Mucosa of stomach (tissue), 1 donor: ENCODE measurements around the gene ASPRV1.

Experiments used
- H3K27me3 ChIP-seq: one replicate; pipeline ENCODE4 v1.7.0; 2013; ENCODE audit warnings: mild to moderate bottlenecking, low read length; ENCODE audit not compliant: control insufficient read depth, insufficient read depth
- H3K36me3 ChIP-seq: one replicate; pipeline ENCODE4 v1.7.0; 2013; ENCODE audit warnings: low read length; ENCODE audit not compliant: control insufficient read depth, insufficient read depth
- H3K4me1 ChIP-seq: one replicate; pipeline ENCODE4 v1.7.0; 2013; ENCODE audit warnings: mild to moderate bottlenecking, low read length; ENCODE audit not compliant: control insufficient read depth, insufficient read depth
- H3K4me3 ChIP-seq: one replicate; pipeline ENCODE4 v1.7.0; 2013; ENCODE audit warnings: low read length
- H3K9ac ChIP-seq: one replicate; pipeline ENCODE4 v1.7.0; 2013; ENCODE audit warnings: mild to moderate bottlenecking, low read length, moderate library complexity
- H3K9me3 ChIP-seq: one replicate; pipeline ENCODE4 v1.7.0; 2013; ENCODE audit warnings: mild to moderate bottlenecking, low read length, moderate library complexity; ENCODE audit not compliant: control insufficient read depth
- donor health status: Pancreatic carcinoma.

Gene ASPRV1

DNA sequence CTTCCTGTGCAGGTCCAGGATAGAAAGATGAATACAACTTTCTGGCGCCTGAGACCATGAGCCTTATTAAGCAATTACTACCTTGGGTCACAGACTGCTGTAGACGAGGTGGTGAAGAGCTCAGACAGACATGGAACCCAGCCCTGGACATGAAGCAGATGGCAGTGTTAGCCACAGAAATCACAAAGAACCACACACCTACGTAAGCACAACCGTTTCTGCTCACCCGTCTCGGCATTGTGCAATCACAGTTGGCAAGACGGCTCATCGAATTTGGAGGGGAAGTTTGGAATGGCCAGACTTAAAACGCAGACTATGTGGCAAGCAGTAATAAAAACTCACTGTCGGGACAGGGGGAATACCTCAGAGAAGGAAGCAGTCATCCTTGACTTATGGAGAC lies 24.3 kb upstream of the ASPRV1 start:
- H3K27me3 ChIP-seq = no peaks in the 10 kb centered on the region
- H3K4me1 ChIP-seq = peaks cover 14% of the 10 kb centered on the region

DNA sequence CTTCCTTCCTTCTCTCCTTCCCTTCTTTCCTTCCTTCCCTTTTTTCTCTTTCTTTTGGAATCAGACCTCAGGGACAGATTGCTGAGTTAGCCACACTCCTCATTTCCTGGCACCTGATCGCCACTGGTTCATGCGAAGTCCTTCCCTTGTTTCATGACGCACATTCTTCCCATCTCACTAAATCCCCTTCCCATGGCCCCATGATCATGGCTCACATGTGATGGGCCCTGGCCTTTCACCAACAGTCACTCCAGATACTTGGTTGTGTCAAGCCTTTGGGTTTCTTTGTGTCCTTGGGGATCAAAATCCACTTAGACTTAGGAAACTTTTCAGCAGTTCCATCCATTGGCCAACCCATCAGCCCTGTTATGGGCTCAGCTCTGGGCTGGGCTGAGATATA lies 23.8 kb upstream of the ASPRV1 start:
- Histone ChIP-seq H3K9ac (no peak overlapping the region), H3K4me3 (no peak overlapping the region), H3K36me3 (no peaks in the 10 kb centered on the region), H3K4me1 (peaks cover 14% of the 10 kb centered on the region), H3K27me3 (no peaks in the 10 kb centered on the region), H3K9me3 (no peaks in the 10 kb centered on the region)

More for the DNA sequence above, 24.3 kb upstream of the ASPRV1 start:
- Histone ChIP-seq H3K4me3 (no peak overlapping the region), H3K36me3 (no peaks in the 10 kb centered on the region), H3K9ac (no peak overlapping the region), H3K9me3 (no peaks in the 10 kb centered on the region)

DNA sequence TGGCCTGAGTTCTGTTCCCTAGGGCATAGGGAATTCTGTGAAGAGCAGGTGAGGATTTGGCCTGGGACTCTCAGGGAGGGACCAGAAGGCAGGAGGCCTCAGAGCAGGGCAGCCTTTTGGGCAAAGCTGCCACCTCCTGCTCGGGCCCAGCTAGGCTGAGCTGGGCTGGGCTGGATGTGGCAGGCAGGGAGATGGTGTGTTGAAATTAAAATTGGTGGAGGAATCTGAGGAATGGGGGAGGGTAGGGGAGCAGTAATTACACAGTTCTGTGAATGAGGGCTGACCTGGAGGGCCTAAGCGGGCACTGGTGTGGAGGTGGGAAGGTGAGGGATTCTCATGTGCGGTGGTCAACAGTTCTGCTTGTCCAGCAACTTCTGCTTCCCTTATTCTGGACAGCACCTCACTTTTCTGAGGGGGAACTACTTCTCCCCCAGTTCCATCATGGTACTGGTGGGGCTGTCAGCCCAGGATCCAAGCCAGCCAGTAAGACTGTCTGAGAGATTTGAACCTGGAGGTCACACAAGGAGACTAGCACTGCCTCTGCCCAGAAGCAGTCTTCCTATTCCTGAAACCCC lies 22.0 kb upstream of the ASPRV1 start:
- Histone ChIP-seq H3K4me1 (no peaks in the 10 kb centered on the region), H3K9me3 (no peaks in the 10 kb centered on the region), H3K9ac (no peak overlapping the region), H3K36me3 (no peaks in the 10 kb centered on the region), H3K27me3 (no peaks in the 10 kb centered on the region), H3K4me3 (no peak overlapping the region)

- Histone ChIP-seq H3K4me3 (no peak overlapping the region), H3K9ac (no peak overlapping the region), H3K4me1 (peaks cover 15% of the 10 kb centered on the region), H3K27me3 (no peaks in the 10 kb centered on the region), H3K36me3 (no peaks in the 10 kb centered on the region), H3K9me3 (no peaks in the 10 kb centered on the region)
Observed at GRCh38 chr2:69979902-69980807, 18.7 kb upstream of the ASPRV1 start.

GRCh38 chr2:69977906-69978482 lies 16.6 kb upstream of the ASPRV1 start:
- no peaks in the 10 kb centered on the region for H3K36me3 ChIP-seq
- H3K9me3 ChIP-seq = no peaks in the 10 kb centered on the region
- H3K27me3 ChIP-seq = no peaks in the 10 kb centered on the region
- peaks cover 28% of the 10 kb centered on the region for H3K4me1 ChIP-seq
- no peak overlapping the region for H3K9ac ChIP-seq
- no peak overlapping the region for H3K4me3 ChIP-seq

DNA sequence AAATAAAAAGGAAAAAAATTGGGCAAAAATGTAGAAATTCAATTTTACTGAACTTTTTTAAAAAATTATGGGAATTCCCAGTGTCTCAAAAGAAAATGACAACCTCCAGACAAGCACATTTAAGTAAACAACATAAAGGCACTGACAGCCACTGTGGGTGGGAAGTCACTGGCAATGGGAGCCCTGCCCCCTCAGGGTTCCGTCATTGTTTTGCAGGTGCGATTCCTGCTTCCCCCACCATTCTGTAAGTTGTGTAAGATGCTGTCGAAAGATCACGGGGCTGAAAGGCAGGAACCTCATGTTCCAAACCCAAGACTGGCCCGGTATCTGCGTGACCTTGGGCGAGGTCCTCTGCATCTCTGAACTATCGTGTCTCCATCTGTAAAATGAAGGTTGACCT lies 15.8 kb upstream of the ASPRV1 start:
- Histone ChIP-seq H3K4me1 (peaks cover 33% of the 10 kb centered on the region), H3K4me3 (no peak overlapping the region), H3K9ac (no peak overlapping the region), H3K27me3 (no peaks in the 10 kb centered on the region), H3K36me3 (no peaks in the 10 kb centered on the region), H3K9me3 (no peaks in the 10 kb centered on the region)

GRCh38 chr2:69975853-69976462 lies 14.5 kb upstream of the ASPRV1 start:
- no peak overlapping the region for H3K9ac ChIP-seq
- no peaks in the 10 kb centered on the region for H3K9me3 ChIP-seq
- peaks cover 33% of the 10 kb centered on the region for H3K4me1 ChIP-seq
- no peaks in the 10 kb centered on the region for H3K36me3 ChIP-seq
- no peaks in the 10 kb centered on the region for H3K27me3 ChIP-seq
- peak overlapping the region; percentile 8 for H3K4me3 ChIP-seq

DNA sequence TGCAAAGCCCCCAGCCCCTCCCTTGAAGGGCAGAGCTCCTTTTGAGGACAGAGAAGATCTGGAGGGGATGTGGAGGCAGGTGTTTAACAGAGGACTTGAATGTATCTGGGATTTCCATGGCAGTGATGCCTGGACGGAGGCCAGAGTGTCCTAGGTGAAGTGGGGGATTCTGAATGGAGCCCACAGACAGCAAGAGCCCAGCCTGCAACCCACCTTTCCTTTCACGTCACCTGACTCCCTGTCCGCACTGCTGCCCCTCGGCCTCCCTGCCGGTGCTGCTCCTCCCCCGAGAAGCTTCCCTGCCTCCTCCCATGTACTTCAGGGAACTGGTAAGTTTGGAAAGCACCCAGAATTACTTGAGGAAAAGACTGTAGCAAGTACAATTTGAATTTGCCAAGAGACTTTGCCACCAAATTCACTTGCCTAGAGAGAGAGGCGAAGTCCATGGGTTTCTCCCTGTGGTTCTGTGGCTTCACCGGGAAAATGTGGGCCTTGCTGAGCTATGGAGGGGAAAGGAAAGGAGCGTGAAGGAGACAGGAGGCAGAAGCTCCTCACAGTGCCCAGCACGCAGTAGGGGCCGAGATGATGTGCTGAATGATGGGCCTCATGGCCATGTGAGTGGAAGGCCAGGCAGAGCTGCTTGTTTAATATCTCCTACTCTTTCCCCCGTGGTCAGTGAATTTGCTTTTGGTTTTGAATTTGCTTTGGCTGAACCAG lies 13.9 kb upstream of the ASPRV1 start:
- Histone ChIP-seq H3K36me3 (no peaks in the 10 kb centered on the region), H3K9ac (no peak overlapping the region), H3K4me1 (peaks cover 33% of the 10 kb centered on the region), H3K4me3 (no peak overlapping the region), H3K27me3 (no peaks in the 10 kb centered on the region), H3K9me3 (no peaks in the 10 kb centered on the region)

DNA sequence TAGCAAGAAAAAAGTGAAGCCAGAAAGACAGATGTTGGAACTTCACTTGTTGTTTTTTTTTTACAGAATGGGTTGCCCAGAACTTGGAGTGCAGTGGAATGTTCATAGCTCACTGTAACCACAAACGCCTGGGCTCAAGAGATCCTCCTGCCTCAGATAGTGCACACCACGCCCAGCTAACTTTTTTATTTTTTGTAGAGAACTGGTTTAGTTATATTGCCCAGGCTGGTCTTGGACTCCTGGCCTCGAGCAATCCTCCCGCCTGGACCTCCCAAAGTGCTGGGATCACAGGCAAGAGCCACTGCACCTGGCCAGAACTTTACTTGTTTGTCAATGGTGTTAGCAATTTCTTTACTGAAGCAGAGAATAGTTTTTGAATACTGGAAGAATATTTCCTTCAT lies 11.9 kb upstream of the ASPRV1 start:
- Histone ChIP-seq H3K4me1 (peaks cover 33% of the 10 kb centered on the region), H3K9me3 (no peaks in the 10 kb centered on the region), H3K36me3 (no peaks in the 10 kb centered on the region), H3K9ac (no peak overlapping the region), H3K27me3 (no peaks in the 10 kb centered on the region), H3K4me3 (no peak overlapping the region)

DNA sequence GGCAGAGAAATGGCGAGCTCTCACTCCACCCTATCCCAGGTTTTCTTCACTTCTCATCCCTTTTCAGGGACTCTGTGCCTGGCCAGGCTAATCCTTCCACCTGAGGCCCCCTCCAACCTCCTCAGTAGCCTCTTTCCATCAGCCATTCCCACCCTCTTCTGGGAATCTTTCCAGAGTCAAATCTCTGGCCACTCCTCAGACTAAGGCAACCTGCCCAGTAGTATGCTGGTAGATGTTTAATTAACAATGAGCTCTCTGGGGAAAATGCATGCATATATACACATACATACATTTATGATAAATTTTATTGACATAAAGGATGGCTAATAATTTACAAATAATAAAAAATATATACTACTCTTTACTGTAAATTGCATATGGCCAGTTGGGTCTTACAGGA lies 11.4 kb upstream of the ASPRV1 start:
- Histone ChIP-seq H3K9me3 (no peaks in the 10 kb centered on the region), H3K4me1 (peaks cover 33% of the 10 kb centered on the region), H3K36me3 (no peaks in the 10 kb centered on the region), H3K9ac (no peak overlapping the region), H3K4me3 (no peak overlapping the region), H3K27me3 (no peaks in the 10 kb centered on the region)

GRCh38 chr2:69969991-69970390 lies 8.6 kb upstream of the ASPRV1 start:
- Histone ChIP-seq H3K27me3 (no peaks in the 10 kb centered on the region), H3K9ac (no peak overlapping the region), H3K4me1 (peaks cover 27% of the 10 kb centered on the region), H3K36me3 (no peaks in the 10 kb centered on the region), H3K4me3 (no peak overlapping the region), H3K9me3 (no peaks in the 10 kb centered on the region)
